HepG2 (cell line): ENCODE results near the gene RNF125. TPM values are rescaled to one million over a fixed set of nuclear protein-coding genes. Genes with fewer than 3 reads are reported as not detected.
A peak's percentile ranks its signal among the peaks of the same experiment; 100 is the strongest.

Experiments
- ARHGAP35 ChIP-seq: sonication (generic); formaldehyde crosslinking; IDR thresholded peaks from 2 replicates; pipeline ENCODE4 v1.9.0; 2022; ENCODE audit warnings: mild to moderate bottlenecking, inconsistent platforms, moderate library complexity, missing genetic modification reagents, borderline replicate concordance
- ETS1 ChIP-seq: sonication (generic); formaldehyde crosslinking; IDR thresholded peaks from 2 replicates; pipeline ENCODE4 v1.4.0; 2020; ENCODE audit warnings: missing genetic modification reagents
- IRF2 ChIP-seq: IDR thresholded peaks from 2 replicates; pipeline ENCODE4 v1.6.1; 2018; ENCODE audit warnings: missing genetic modification reagents, missing compliant biosample characterization
- NFIB ChIP-seq: sonication (generic); formaldehyde crosslinking; IDR thresholded peaks from 2 replicates; pipeline ENCODE4 v1.9.0; 2021; ENCODE audit warnings: missing genetic modification reagents, mild to moderate bottlenecking, borderline replicate concordance
- PHF21A ChIP-seq: sonication (generic); formaldehyde crosslinking; IDR thresholded peaks from 2 replicates; pipeline ENCODE4 v1.5.0; 2020; ENCODE audit warnings: mild to moderate bottlenecking, missing genetic modification reagents
- POGZ ChIP-seq: sonication (generic); formaldehyde crosslinking; IDR thresholded peaks from 2 replicates; pipeline ENCODE4 v1.4.0; 2020; ENCODE audit warnings: mild to moderate bottlenecking, missing genetic modification reagents
- PRDM15 ChIP-seq: sonication (generic); formaldehyde crosslinking; IDR thresholded peaks from 2 replicates; pipeline ENCODE4 v1.4.0; 2020; ENCODE audit warnings: missing genetic modification reagents
- RBFOX2 ChIP-seq: fragments of 200-400 bp; formaldehyde crosslinking; IDR thresholded peaks from 2 replicates; pipeline ENCODE4 v1.6.1; 2017; ENCODE audit warnings: low read depth, mild to moderate bottlenecking, low read length
- REST ChIP-seq, 2 experiments: IDR thresholded peaks; 2 replicates each; pipeline ENCODE4 v1.6.1; 2011 to 2012; ENCODE audit warnings: low read length in 2 of 2, borderline replicate concordance in 1 of 2, low read depth in 1 of 2, mild to moderate bottlenecking in 1 of 2, moderate library complexity in 1 of 2
- SCMH1 ChIP-seq: sonication (generic); formaldehyde crosslinking; IDR thresholded peaks from 2 replicates; pipeline ENCODE4 v1.9.0; 2021; ENCODE audit warnings: missing genetic modification reagents, mild to moderate bottlenecking, borderline replicate concordance
- SOX6 ChIP-seq, 2 experiments: fragments of 450-650 bp in 1 of 2; sonication (generic) in 1 of 2; formaldehyde crosslinking in 1 of 2; IDR thresholded peaks; 2 replicates each; pipeline versions ENCODE4 v1.4.0 to v1.6.1; 2017 to 2020; ENCODE audit warnings: antibody characterized with exemption in 1 of 2, mild to moderate bottlenecking in 1 of 2, missing genetic modification reagents in 1 of 2
- TBX2 ChIP-seq: sonication (generic); formaldehyde crosslinking; IDR thresholded peaks from 2 replicates; pipeline ENCODE4 v1.5.0; 2020; ENCODE audit warnings: missing genetic modification reagents, mild to moderate bottlenecking, borderline replicate concordance
- ZFP36L1 ChIP-seq: sonication (generic); formaldehyde crosslinking; IDR thresholded peaks from 2 replicates; pipeline ENCODE4 v1.8.0; 2022; ENCODE audit warnings: mild to moderate bottlenecking, missing genetic modification reagents, moderate library complexity
- polyA plus RNA-seq, 8 experiments: library from polyadenylated mRNA; depleted of rRNA in 3 of 8; stranded (reverse) in 7 of 8; unstranded in 1 of 8; fragments of >200 nt; fragmentation: Illumina TruSeq in 4 of 8; extraction: Trizol in 4 of 8; gene quantifications; 2 replicates each; pipeline versions ENCODE4 v1.2.1 to v1.2.3, GENCODE V29; 2011 to 2016; ENCODE audit warnings: low read depth in 4 of 8, missing spikeins in 1 of 8, mixed read lengths in 1 of 8; ENCODE audit not compliant: insufficient read depth in 1 of 8
- total RNA-seq, 5 experiments: library from RNA; depleted of rRNA; stranded (reverse); fragments of >200 nt; fragmentation: Illumina TruSeq; extraction: Trizol; gene quantifications; 2 replicates each; pipeline ENCODE4 v1.2.3, GENCODE V29; 2016; ENCODE audit warnings: low read depth in 1 of 5

The RNF125 gene
- total and polyA plus RNA-seq, 2 of the 13 experiments (the other 11 are each of a cell fraction or from before 2014, with no cell fraction given): 0.58 to 1.8 TPM

- no peak for TF ChIP-seq REST (IDR thresholded peaks at IDR 0.05; ENCODE audit: borderline replicate concordance in 1 of 2, low read depth in 1 of 2, low read length in 2 of 2)
- TF ChIP-seq PRDM15: peak; percentile 16; the same call in 1 of the 2 replicates
- TF ChIP-seq ARHGAP35 (CRISPR knock-in tag): peak; percentile 4; the same call in 1 of the 2 replicates
- peak; percentile 57 for TF ChIP-seq RBFOX2
- no peak for TF ChIP-seq SCMH1 (CRISPR knock-in tag)
- TF ChIP-seq NFIB (CRISPR knock-in tag): no peak
- TF ChIP-seq IRF2 (CRISPR knock-in tag): 0 out of 2 replicates have a peak, but pooled peaks have one; percentile 17
- 0 out of 2 replicates have a peak, but pooled peaks have one; percentile 18 for TF ChIP-seq PHF21A (CRISPR knock-in tag)
- peak; percentile 78 for TF ChIP-seq TBX2
- TF ChIP-seq POGZ: peak; percentile 66; the same call in 1 of the 2 replicates
- TF ChIP-seq ETS1 (CRISPR knock-in tag): 0 out of 2 replicates have a peak, but pooled peaks have one; percentile 41
- no peak for TF ChIP-seq ZFP36L1
- no peak for TF ChIP-seq SOX6 (IDR thresholded peaks at IDR 0.05)
- no peak; the same call in 1 of the 2 replicates for TF ChIP-seq SOX6 (CRISPR knock-in tag; IDR thresholded peaks at IDR 0.05)
Observed at GRCh38 chr18:32018331-32019250, at the start of gene RNF125 (continued).
